K562 (cell line): ENCODE measurements around the gene VGLL4. TPM values are rescaled to one million over a fixed set of nuclear protein-coding genes. Genes with fewer than 3 reads are reported as not detected.
A peak's percentile ranks its signal among the peaks of the same experiment; 100 is the strongest.

Experiments used
- ATAC-seq: fragments of 200-7000 bp; cut with Tn5 transposase; 3 replicates; pipeline ENCODE4 v1.9.1; 2020; ENCODE audit warnings: moderate library complexity
- BruUV-seq: library from RNA; stranded (reverse); fragments of 400-500 nt; replicated peaks from 2 replicates; lab custom pipeline; 2021; lab: Mats Ljungman, UMichigan
- CTCF ChIA-PET: fragments of 300-600 bp; formaldehyde crosslinking; extraction: SDS; loops from one replicate; lab custom pipeline; 2021; ENCODE audit warnings: low intra/inter-chr PET ratio; lab: Yijun Ruan, JAX
- POLR2A ChIA-PET: fragments of 300-600, 350-650 bp; sonication (Branson Sonifier 250); formaldehyde crosslinking; extraction: SDS; loops from one replicate; lab custom pipeline; 2021; ENCODE audit warnings: antibody characterized with exemption, inconsistent platforms; lab: Yijun Ruan, JAX
- DNase-seq, 4 experiments: peaks; one replicate each; pipeline versions ENCODE4 v3.0.0 to v3.0.0-alpha.2; 2011 to 2018; ENCODE audit warnings: low spot score in 3 of 4, mixed read lengths in 3 of 4; ENCODE audit errors: extremely low read depth in 1 of 4
- FAIRE-seq: peaks from 2 replicates; lab custom pipeline; 2011; peaks lifted over from hg19 to GRCh38; lab: Jason Lieb, UNC
- H2AFZ ChIP-seq: 2 replicates; pipeline ENCODE4 v1.6.0; 2011; ENCODE audit warnings: low read depth, low read length, control low read depth, inconsistent platforms
- H3K27ac ChIP-seq: fragments of 200-600 bp; 3 replicates; pipeline ENCODE4 v1.8.0; 2011; ENCODE audit warnings: low read depth, mild to moderate bottlenecking, control low read depth, inconsistent platforms, low read length, moderate library complexity, mixed read lengths; ENCODE audit errors: extremely low read depth
- H3K27me3 ChIP-seq, 2 experiments: fragments of 300-600 bp in 1 of 2; 2 replicates in 1 of 2; 3 replicates in 1 of 2; pipeline versions ENCODE4 v1.6.0 to v1.8.0; 2011; ENCODE audit warnings: inconsistent platforms in 2 of 2, low read length in 2 of 2, mild to moderate bottlenecking in 1 of 2, mixed read lengths in 1 of 2, moderate library complexity in 1 of 2; ENCODE audit not compliant: control insufficient read depth in 2 of 2, insufficient read depth in 2 of 2
- H3K36me3 ChIP-seq: fragments of 300-600 bp; 3 replicates; pipeline ENCODE4 v1.8.0; 2011; ENCODE audit warnings: mild to moderate bottlenecking, low read length, inconsistent platforms; ENCODE audit not compliant: control insufficient read depth, insufficient read depth
- H3K4me1 ChIP-seq, 2 experiments: fragments of 200-600 bp in 1 of 2; replicated peaks in 1 of 2; 2 replicates in 1 of 2; 3 replicates in 1 of 2; pipeline versions ENCODE4 v1.5.1 to v1.8.0; 2011; ENCODE audit warnings: inconsistent platforms in 2 of 2, low read length in 2 of 2, mild to moderate bottlenecking in 1 of 2, mixed read lengths in 1 of 2, moderate library complexity in 1 of 2; ENCODE audit not compliant: control insufficient read depth in 2 of 2, insufficient read depth in 2 of 2
- H3K4me2 ChIP-seq: 2 replicates; pipeline ENCODE4 v1.6.1; 2011; ENCODE audit warnings: low read length, control low read depth, inconsistent platforms, mixed read lengths; ENCODE audit not compliant: insufficient read depth
- H3K4me3 ChIP-seq: fragments of 200-600 bp; sonication (generic), shearing (Covaris generic); 2 replicates; pipeline ENCODE4 v1.5.1; 2016; ENCODE audit warnings: control low read depth, inconsistent platforms
- H3K79me2 ChIP-seq: fragments of 200-600 bp; 3 replicates; pipeline ENCODE4 v1.8.0; 2011; ENCODE audit warnings: low read length, inconsistent platforms; ENCODE audit not compliant: control insufficient read depth, insufficient read depth
- H3K9ac ChIP-seq, 2 experiments: 2 replicates each; pipeline versions ENCODE4 v1.6.0 to v1.6.1; 2011; ENCODE audit warnings: low read depth in 2 of 2, low read length in 2 of 2, control low read depth in 1 of 2, inconsistent platforms in 1 of 2, mild to moderate bottlenecking in 1 of 2, mixed read lengths in 1 of 2; ENCODE audit not compliant: insufficient read depth in 1 of 2
- H3K9me1 ChIP-seq: one replicate; pipeline ENCODE4 v1.6.0; 2011; ENCODE audit warnings: inconsistent platforms, mild to moderate bottlenecking, low read length, moderate library complexity; ENCODE audit not compliant: control insufficient read depth, insufficient read depth
- H3K9me3 ChIP-seq: replicated peaks from 2 replicates; pipeline ENCODE4 v1.5.1; 2011; ENCODE audit warnings: low read depth, low read length, inconsistent platforms; ENCODE audit not compliant: control insufficient read depth, insufficient read depth
- H4K20me1 ChIP-seq: replicated peaks from 2 replicates; pipeline ENCODE4 v1.6.1; 2011; ENCODE audit warnings: low read length, inconsistent platforms, mixed read lengths; ENCODE audit not compliant: control insufficient read depth, insufficient read depth
- ATF7 ChIP-seq: fragments of 450-650 bp; IDR thresholded peaks from 2 replicates; pipeline ENCODE4 v1.7.1; 2014; ENCODE audit warnings: mild to moderate bottlenecking, moderate library complexity
- COPS2 ChIP-seq: fragments of 450-650 bp; conservative IDR thresholded peaks from 2 replicates; pipeline ENCODE4 v1.6.1; 2016; ENCODE audit warnings: mild to moderate bottlenecking, moderate library complexity
- ELF4 ChIP-seq: fragments of 450-650 bp; formaldehyde crosslinking; IDR thresholded peaks from 2 replicates; pipeline ENCODE4 v1.4.0; 2022; ENCODE audit warnings: missing genetic modification characterization
- FOXP1 ChIP-seq: sonication (generic); formaldehyde crosslinking; IDR thresholded peaks from 2 replicates; pipeline ENCODE4 v1.8.0; 2022; ENCODE audit warnings: mild to moderate bottlenecking, missing genetic modification reagents
- JUND ChIP-seq, 2 experiments: IDR thresholded peaks; 2 replicates in 1 of 2; 3 replicates in 1 of 2; pipeline ENCODE4 v1.6.1; 2011; ENCODE audit warnings: borderline replicate concordance in 2 of 2, low read depth in 2 of 2, low read length in 2 of 2, improper control_type of control experiment in 1 of 2, missing biosample characterization in 1 of 2, missing genetic modification characterization in 1 of 2, missing genetic modification reagents in 1 of 2
- L3MBTL2 ChIP-seq: fragments of 450-650 bp; IDR thresholded peaks from 2 replicates; pipeline ENCODE4 v1.6.1; 2016; ENCODE audit warnings: mild to moderate bottlenecking, moderate library complexity
- MCM7 ChIP-seq, 2 experiments: fragments of 450-650 bp; IDR thresholded peaks; 2 replicates each; pipeline ENCODE4 v1.6.1; 2016 to 2018
- MTF1 ChIP-seq: fragments of 250-450 bp; sonication (Bioruptor Pico); IDR thresholded peaks from 2 replicates; pipeline ENCODE4 v1.9.0; 2021; ENCODE audit warnings: moderate library complexity, mild to moderate bottlenecking, inconsistent platforms, borderline replicate concordance
- PHF8 ChIP-seq: fragments of 200-600 bp; sonication (generic); IDR thresholded peaks from 2 replicates; pipeline ENCODE4 v1.6.1; 2012; ENCODE audit warnings: mixed run types, mild to moderate bottlenecking, inconsistent platforms, low read length, moderate library complexity, borderline replicate concordance
- PHTF2 ChIP-seq: fragments of 250-450 bp; sonication (Bioruptor Pico); IDR thresholded peaks from 2 replicates; pipeline ENCODE4 v1.5.0; 2021; ENCODE audit warnings: mild to moderate bottlenecking
- PPARD ChIP-seq: fragments of 250-450 bp; sonication (Bioruptor Pico); IDR thresholded peaks from 2 replicates; pipeline ENCODE4 v1.8.0; 2022; ENCODE audit warnings: inconsistent platforms, mild to moderate bottlenecking, moderate library complexity
- SMARCA4 ChIP-seq: fragments of 450-650 bp; IDR thresholded peaks from 2 replicates; pipeline ENCODE4 v1.6.1; 2016
- SMARCA5 ChIP-seq: fragments of 450-650 bp; IDR thresholded peaks from 2 replicates; pipeline ENCODE4 v1.6.1; 2016
- ZBTB12 ChIP-seq: fragments of 250-450 bp; sonication (Bioruptor Pico); IDR thresholded peaks from 2 replicates; pipeline ENCODE4 v1.4.0; 2020
- ZNF324 ChIP-seq: fragments of 250-450 bp; sonication (Bioruptor Pico); IDR thresholded peaks from 2 replicates; pipeline ENCODE4 v1.4.0; 2020; ENCODE audit warnings: mild to moderate bottlenecking
- WGBS: fragments of 100-300 bp; shearing (Covaris generic); methylation state at CpG from one replicate; pipeline ENCODE4 v1.1.6; 2016; ENCODE audit warnings: low coverage, mixed read lengths; ENCODE audit not compliant: insufficient coverage; ENCODE audit errors: missing lambda C conversion rate; 5-methylcytosine and 5-hydroxymethylcytosine counted together
- in situ Hi-C: fragments of 300-500 bp; cut with MboI; formaldehyde crosslinking; loops from 4 replicates; pipeline ENCODE4 v1.15.0; 2018; ENCODE audit warnings: inconsistent platforms, mixed read lengths
- intact Hi-C: fragments of 100-400 bp; cut with micrococcal nuclease; formaldehyde crosslinking; loops from 2 replicates; pipeline ENCODE4 v1.14.2; 2022
- polyA plus RNA-seq, 8 experiments: library from polyadenylated mRNA; depleted of rRNA in 4 of 8; stranded (reverse) in 5 of 8; unstranded in 3 of 8; fragments of >200 nt; fragmentation: Nextera tagmentation in 2 of 8; fragmentation: Illumina TruSeq in 1 of 8; extraction: Ambion mirVana in 2 of 8; extraction: Trizol in 1 of 8; gene quantifications; 2 replicates each; pipeline versions ENCODE4 v1.2.1 to v1.2.3, GENCODE V29; 2011 to 2014; ENCODE audit warnings: inconsistent platforms in 1 of 8, missing spikeins in 1 of 8
- total RNA-seq, 7 experiments: library from RNA; depleted of rRNA in 6 of 7; stranded (reverse); fragments of >200 nt in 6 of 7; fragmentation: Illumina TruSeq in 2 of 7; extraction: Trizol in 2 of 7; gene quantifications; 2 replicates each; pipeline versions ENCODE4 v1.2.1 to v1.2.3, GENCODE V29; 2011 to 2021; ENCODE audit warnings: low replicate concordance in 1 of 7
- TF ChIP-seq, protein P1 (sequence below): fragments of 250-450 bp; sonication (Bioruptor Pico); IDR thresholded peaks from 2 replicates; pipeline ENCODE4 v1.5.0; 2021
- TF ChIP-seq, protein P2 (sequence below): sonication (generic); formaldehyde crosslinking; IDR thresholded peaks from 2 replicates; pipeline ENCODE4 v1.9.0; 2022; ENCODE audit warnings: mild to moderate bottlenecking, missing genetic modification reagents
- TF ChIP-seq, protein P3 (sequence below): fragments of 450-650 bp; formaldehyde crosslinking; IDR thresholded peaks from 2 replicates; pipeline ENCODE4 v1.4.0; 2022; ENCODE audit warnings: mild to moderate bottlenecking, moderate library complexity

VGLL4 gene
- total and polyA plus RNA-seq, 9 of the 15 experiments (the other 6 are each of a cell fraction or from before 2014, with no cell fraction given) = 0.27 to 10.9 (median 8.6) TPM

DNA sequence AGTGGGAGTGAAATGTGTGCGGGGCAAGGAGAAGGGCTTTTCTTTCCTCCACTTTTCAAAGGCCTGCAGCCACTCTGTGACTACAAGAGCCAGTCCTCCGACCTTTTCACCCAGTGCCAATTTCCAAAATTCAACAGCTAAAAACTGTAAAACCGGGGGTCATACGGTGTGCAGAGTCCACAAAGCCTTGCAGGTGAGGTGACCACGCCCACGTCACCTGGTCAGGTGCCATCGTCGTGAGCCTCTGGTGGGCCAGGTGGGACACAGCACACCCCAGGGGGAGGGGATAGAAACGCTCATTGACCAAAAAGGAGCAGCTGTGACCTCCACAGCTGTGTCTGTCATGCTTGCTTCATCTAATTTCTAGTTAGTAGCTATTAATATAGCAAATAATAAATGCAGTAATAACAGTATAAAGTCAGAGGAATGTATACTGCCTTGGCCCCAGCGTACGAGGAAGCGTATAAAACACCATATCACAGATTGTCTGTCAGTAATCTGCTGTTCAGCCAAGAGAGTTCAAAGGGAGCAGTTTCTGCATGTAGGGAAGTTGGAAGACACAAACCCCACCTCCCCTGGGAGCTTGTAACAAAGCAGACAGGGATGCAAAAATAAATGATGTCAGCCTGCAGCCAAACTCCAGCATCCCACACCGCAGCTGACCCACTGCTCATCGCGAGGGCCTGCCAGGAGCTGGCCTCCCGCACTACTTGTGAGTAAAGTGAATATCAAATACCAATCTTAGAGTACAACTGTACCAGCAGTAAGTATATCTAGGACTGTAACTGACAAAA is 86.7 kb downstream of the VGLL4 start:
- POLR2A ChIA-PET = interaction anchor here (1.1 to 1.5 kb wide), 3 partner anchors 9 to 25 kb away, joined by 3 to 4 read pairs (median 3); no protein-coding TSS in a partner anchor
- DNase-seq (no peak), FAIRE-seq (peak; percentile 11), ATAC-seq (no peak)
- no peaks in the 10 kb centered on the region for H3K27me3 ChIP-seq
- no TSS peak for BruUV-seq
- peaks cover 3% of the 10 kb centered on the region; the same call in 1 of the 3 replicates for H3K36me3 ChIP-seq
- no peak overlapping the region for H3K4me3 ChIP-seq
- H3K4me2 ChIP-seq = no peak overlapping the region
- in situ Hi-C loops (no loop called here), intact Hi-C loops (no loop called here)
- no peak overlapping the region; a peak in 1 of 4 replicates for H3K9ac ChIP-seq
- H3K9me3 ChIP-seq = no peaks in the 10 kb centered on the region
- H3K27ac ChIP-seq = no peak overlapping the region
- H3K9me1 ChIP-seq = no peaks in the 10 kb centered on the region
- WGBS = 85% methylated on average over 16 of the region's 16 CpGs
- H2AFZ ChIP-seq = no peak overlapping the region
- no peaks in the 10 kb centered on the region; the same call in 1 of the 2 replicates for H4K20me1 ChIP-seq
- no peaks in the 10 kb centered on the region for H3K79me2 ChIP-seq
- H3K4me1 ChIP-seq = peaks cover 0 to 15% of the 10 kb centered on the region in 2 experiments; a peak in 1 of 5 replicates
- CTCF ChIA-PET = no interaction called here
- TF ChIP-seq L3MBTL2 (no peak), ZBTB12 (CRISPR knock-in tag) (no peak), MCM7 (IDR thresholded peaks at IDR 0.05) (no peak), ZNF324 (CRISPR knock-in tag) (no peak), COPS2 (no peak), PHF8 (no peak), ATF7 (no peak), MTF1 (CRISPR knock-in tag) (no peak), SMARCA4 (no peak), PHTF2 (no peak), FOXP1 (CRISPR knock-in tag) (no peak), ELF4 (CRISPR knock-in tag) (no peak), SMARCA5 (no peak), PPARD (CRISPR knock-in tag) (no peak), JUND (IDR thresholded peaks at IDR 0.05; ENCODE audit: borderline replicate concordance, low read depth, low read length) (no peak), JUND (tag; IDR thresholded peaks at IDR 0.05; ENCODE audit: borderline replicate concordance, low read depth, low read length) (no peak)
- TF ChIP-seq, protein P1, sequence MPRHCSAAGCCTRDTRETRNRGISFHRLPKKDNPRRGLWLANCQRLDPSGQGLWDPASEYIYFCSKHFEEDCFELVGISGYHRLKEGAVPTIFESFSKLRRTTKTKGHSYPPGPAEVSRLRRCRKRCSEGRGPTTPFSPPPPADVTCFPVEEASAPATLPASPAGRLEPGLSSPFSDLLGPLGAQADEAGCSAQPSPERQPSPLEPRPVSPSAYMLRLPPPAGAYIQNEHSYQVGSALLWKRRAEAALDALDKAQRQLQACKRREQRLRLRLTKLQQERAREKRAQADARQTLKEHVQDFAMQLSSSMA (CRISPR knock-in tag) = no peak
- TF ChIP-seq, protein P2, sequence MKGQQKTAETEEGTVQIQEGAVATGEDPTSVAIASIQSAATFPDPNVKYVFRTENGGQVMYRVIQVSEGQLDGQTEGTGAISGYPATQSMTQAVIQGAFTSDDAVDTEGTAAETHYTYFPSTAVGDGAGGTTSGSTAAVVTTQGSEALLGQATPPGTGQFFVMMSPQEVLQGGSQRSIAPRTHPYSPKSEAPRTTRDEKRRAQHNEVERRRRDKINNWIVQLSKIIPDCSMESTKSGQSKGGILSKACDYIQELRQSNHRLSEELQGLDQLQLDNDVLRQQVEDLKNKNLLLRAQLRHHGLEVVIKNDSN = no peak
- TF ChIP-seq, protein P3, sequence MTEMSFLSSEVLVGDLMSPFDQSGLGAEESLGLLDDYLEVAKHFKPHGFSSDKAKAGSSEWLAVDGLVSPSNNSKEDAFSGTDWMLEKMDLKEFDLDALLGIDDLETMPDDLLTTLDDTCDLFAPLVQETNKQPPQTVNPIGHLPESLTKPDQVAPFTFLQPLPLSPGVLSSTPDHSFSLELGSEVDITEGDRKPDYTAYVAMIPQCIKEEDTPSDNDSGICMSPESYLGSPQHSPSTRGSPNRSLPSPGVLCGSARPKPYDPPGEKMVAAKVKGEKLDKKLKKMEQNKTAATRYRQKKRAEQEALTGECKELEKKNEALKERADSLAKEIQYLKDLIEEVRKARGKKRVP = no peak
